ENCODE data around the gene DOCK1. TPM values are rescaled to one million over a fixed set of nuclear protein-coding genes. Genes with fewer than 3 reads are reported as not detected.

DOCK1 gene
- total and polyA plus RNA-seq, 2 donors (not counting 1 experiment from before 2014, with no cell fraction given): 20.5 to 91.0 TPM

DNA sequence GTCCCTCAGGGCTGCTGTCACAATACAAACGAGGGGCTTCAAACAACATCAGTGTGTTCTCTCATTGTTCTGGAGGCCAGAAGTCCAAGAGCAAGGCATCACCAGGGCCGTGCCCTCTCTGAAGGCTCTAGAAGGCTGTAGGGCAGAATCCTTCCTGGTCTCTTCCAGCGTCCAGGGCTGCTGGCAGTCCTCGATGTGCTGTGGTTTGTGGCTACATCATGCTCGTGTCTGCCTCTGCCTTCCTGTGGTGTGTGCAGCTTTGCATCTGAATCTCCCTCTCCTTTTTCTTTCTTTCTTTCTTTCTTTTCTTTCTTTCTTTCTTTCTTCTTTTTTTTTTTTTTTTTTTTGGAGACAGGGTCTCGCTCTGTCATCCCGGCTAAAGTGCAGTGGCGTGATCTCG lies 187.7 kb downstream of the DOCK1 start:
- no peak overlapping the region for H3K9ac ChIP-seq (ENCODE audit: insufficient read depth, low read length)

GRCh38 chr10:127094984-127095383 lies 189.8 kb downstream of the DOCK1 start:
- no peaks in the 10 kb centered on the region for H4K20me1 ChIP-seq (ENCODE audit: control insufficient read depth, extremely low read depth, insufficient read depth, low read length)
- no peak overlapping the region for H3K4me3 ChIP-seq (replicated peaks in 1 of 4; ENCODE audit: control extremely low read depth in 1 of 4, insufficient read depth in 1 of 4, low read depth in 3 of 4, low read length in 4 of 4)
- no peaks in the 10 kb centered on the region for H3K9me3 ChIP-seq (ENCODE audit: control insufficient read depth, insufficient read depth, low read depth, low read length)
- H3K27ac ChIP-seq (ENCODE audit: insufficient read depth, low read length): no peak overlapping the region
- no peak overlapping the region for H2AFZ ChIP-seq (ENCODE audit: low read length)
- no peak overlapping the region for H3K9ac ChIP-seq (ENCODE audit: insufficient read depth, low read length)
- DNase-seq (ENCODE audit: low read depth in 2 of 2): no peak
- H3K27me3 ChIP-seq (ENCODE audit: control insufficient read depth, insufficient read depth, low read length): no peaks in the 10 kb centered on the region
- no peaks in the 10 kb centered on the region for H3K36me3 ChIP-seq (ENCODE audit: control insufficient read depth, insufficient read depth, low read length)
- no peaks in the 10 kb centered on the region for H3K4me1 ChIP-seq (ENCODE audit: control insufficient read depth, extremely low read depth, insufficient read depth, low read length)
- no peaks in the 10 kb centered on the region for H3K79me2 ChIP-seq (ENCODE audit: control insufficient read depth, insufficient read depth, low read length)
- no peak overlapping the region for H3K4me2 ChIP-seq (ENCODE audit: extremely low read depth, insufficient read depth, low read length)
- TF ChIP-seq EZH2 (IDR thresholded peaks at IDR 0.05; ENCODE audit: low read length, missing control alignments) (no peak), CTCF (conservative IDR thresholded peaks at IDR 0.05 in 1 of 2, IDR thresholded peaks at IDR 0.05 in 1 of 2; ENCODE audit: low read depth in 1 of 2, low read length in 2 of 2) (no peak)

More for the DNA sequence above, 187.7 kb downstream of the DOCK1 start:
- DNase-seq (ENCODE audit: low read depth in 2 of 2): peak in 1 of 2 donors; percentile 30
- no peak overlapping the region for H2AFZ ChIP-seq (ENCODE audit: low read length)
- no peaks in the 10 kb centered on the region for H4K20me1 ChIP-seq (ENCODE audit: control insufficient read depth, extremely low read depth, insufficient read depth, low read length)
- H3K4me3 ChIP-seq (replicated peaks in 1 of 4; ENCODE audit: control extremely low read depth in 1 of 4, insufficient read depth in 1 of 4, low read depth in 3 of 4, low read length in 4 of 4): no peak overlapping the region
- no peaks in the 10 kb centered on the region for H3K9me3 ChIP-seq (ENCODE audit: control insufficient read depth, insufficient read depth, low read depth, low read length)
- H3K27ac ChIP-seq (ENCODE audit: insufficient read depth, low read length): no peak overlapping the region
- no peaks in the 10 kb centered on the region for H3K79me2 ChIP-seq (ENCODE audit: control insufficient read depth, insufficient read depth, low read length)
- no peaks in the 10 kb centered on the region for H3K4me1 ChIP-seq (ENCODE audit: control insufficient read depth, extremely low read depth, insufficient read depth, low read length)
- no peak overlapping the region for H3K4me2 ChIP-seq (ENCODE audit: extremely low read depth, insufficient read depth, low read length)
- no peak for TF ChIP-seq EZH2 (IDR thresholded peaks at IDR 0.05; ENCODE audit: low read length, missing control alignments)
- no peak for TF ChIP-seq CTCF (conservative IDR thresholded peaks at IDR 0.05 in 1 of 2, IDR thresholded peaks at IDR 0.05 in 1 of 2; ENCODE audit: low read depth in 1 of 2, low read length in 2 of 2)
- H3K36me3 ChIP-seq (ENCODE audit: control insufficient read depth, insufficient read depth, low read length): no peaks in the 10 kb centered on the region
- no peaks in the 10 kb centered on the region for H3K27me3 ChIP-seq (ENCODE audit: control insufficient read depth, insufficient read depth, low read length)

- Histone ChIP-seq H3K4me3 (replicated peaks in 1 of 4; ENCODE audit: control extremely low read depth in 1 of 4, insufficient read depth in 1 of 4, low read depth in 3 of 4, low read length in 4 of 4) (no peak overlapping the region), H3K27me3 (ENCODE audit: control insufficient read depth, insufficient read depth, low read length) (no peaks in the 10 kb centered on the region), H3K36me3 (ENCODE audit: control insufficient read depth, insufficient read depth, low read length) (no peaks in the 10 kb centered on the region), H3K27ac (ENCODE audit: insufficient read depth, low read length) (no peak overlapping the region), H3K9ac (ENCODE audit: insufficient read depth, low read length) (no peak overlapping the region), H3K79me2 (ENCODE audit: control insufficient read depth, insufficient read depth, low read length) (no peaks in the 10 kb centered on the region), H3K9me3 (ENCODE audit: control insufficient read depth, insufficient read depth, low read depth, low read length) (no peaks in the 10 kb centered on the region), H3K4me1 (ENCODE audit: control insufficient read depth, extremely low read depth, insufficient read depth, low read length) (no peaks in the 10 kb centered on the region), H2AFZ (ENCODE audit: low read length) (no peak overlapping the region), H3K4me2 (ENCODE audit: extremely low read depth, insufficient read depth, low read length) (no peak overlapping the region), H4K20me1 (ENCODE audit: control insufficient read depth, extremely low read depth, insufficient read depth, low read length) (no peaks in the 10 kb centered on the region)
- DNase-seq (ENCODE audit: low read depth in 2 of 2): no peak
- TF ChIP-seq EZH2 (IDR thresholded peaks at IDR 0.05; ENCODE audit: low read length, missing control alignments) (no peak), CTCF (conservative IDR thresholded peaks at IDR 0.05 in 1 of 2, IDR thresholded peaks at IDR 0.05 in 1 of 2; ENCODE audit: low read depth in 1 of 2, low read length in 2 of 2) (no peak)
Observed at GRCh38 chr10:127100983-127101615, 195.9 kb downstream of the DOCK1 start.

All from fibroblast of lung (primary cell).